GM19023 (cell line): ENCODE measurements around the gene MRPL45.
"Not testable (repeated sequence)": the region's sequence is repeated elsewhere in the genome, so short reads cannot be mapped to it uniquely, and the experiment has no call there.

Experiments used
- ATAC-seq: cut with Tn5 transposase; IDR thresholded peaks from one replicate; pipeline ENCODE4 v1.9.1; 2021; ENCODE audit warnings: mild to moderate bottlenecking, moderate library complexity; ENCODE audit not compliant: unreplicated experiment

The MRPL45 gene

DNA sequence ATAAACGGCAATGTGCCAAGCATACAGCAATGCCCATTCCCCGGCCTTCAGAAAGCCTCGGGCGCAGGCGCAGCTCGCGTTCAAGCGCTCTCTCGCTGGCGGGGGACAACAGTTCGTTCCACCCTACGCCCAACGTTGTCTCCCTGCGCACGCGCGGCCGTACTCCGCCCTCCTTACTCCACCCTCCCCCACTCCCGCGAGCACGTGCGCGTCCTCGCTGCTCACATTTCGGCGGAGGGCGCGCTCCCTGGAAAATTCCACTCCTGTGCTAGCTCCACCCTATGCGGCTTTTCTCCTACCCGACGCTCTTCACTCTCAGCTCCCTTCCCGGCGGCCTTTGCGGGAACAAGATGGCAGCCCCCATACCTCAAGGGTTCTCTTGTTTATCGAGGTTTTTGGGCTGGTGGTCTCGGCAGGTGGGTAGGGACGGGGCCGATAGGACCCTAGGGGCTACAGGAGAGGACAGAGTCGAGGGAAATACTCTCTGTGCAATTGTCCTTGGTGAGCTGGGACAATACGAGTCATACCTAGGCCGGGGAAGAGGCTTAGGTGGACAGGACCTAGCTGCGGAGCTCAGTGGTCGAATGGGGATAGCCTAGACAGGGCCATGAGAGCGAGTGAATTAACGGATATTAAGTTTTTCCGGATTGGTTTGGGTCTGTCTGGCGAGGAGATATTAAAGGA, at the start of gene MRPL45:
Gene MRPL45 (plus strand): TSS at position 335 of the 684 bp plus-strand sequence. CDS start 16 bp downstream, at position 351.
- ATAC-seq = peak; percentile 90

DNA sequence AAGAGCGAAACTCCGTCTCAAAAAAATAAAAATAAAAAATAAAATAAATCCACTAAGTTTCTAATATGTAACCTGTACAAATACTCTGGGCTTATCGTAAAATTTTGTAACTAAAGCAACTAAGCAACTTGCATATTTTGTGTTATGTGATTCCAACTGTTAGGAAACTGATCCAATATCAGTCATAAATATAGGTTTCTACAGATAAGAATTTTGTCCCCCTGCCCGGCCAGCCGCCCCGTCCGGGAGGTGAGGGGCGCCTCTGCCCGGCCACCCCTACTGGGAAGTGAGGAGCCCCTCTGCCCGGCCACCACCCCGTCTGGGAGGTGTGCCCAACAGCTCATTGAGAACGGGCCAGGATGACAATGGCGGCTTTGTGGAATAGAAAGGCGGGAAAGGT, 43.8 kb upstream of the MRPL45 start:
- ATAC-seq = not testable (repeated sequence)

DNA sequence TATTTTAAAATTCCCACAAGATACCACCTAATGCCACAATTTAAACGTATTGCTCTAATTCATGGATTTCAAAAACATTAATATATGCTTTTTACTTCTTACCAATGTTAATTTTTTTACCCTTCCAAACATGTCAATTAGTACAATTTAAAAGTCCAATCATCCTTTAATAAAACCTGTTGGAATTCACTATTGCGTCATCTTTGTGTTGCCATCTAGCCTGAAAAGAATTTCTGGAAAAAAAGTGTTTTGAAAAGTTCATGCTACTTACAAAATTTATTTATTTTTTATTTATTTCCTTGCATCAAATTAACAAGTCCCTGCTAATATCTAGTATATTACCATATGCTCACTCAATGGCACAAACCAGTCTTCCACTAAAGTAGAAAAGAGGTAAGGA, 42.6 kb upstream of the MRPL45 start:
- ATAC-seq = not testable (repeated sequence)

DNA sequence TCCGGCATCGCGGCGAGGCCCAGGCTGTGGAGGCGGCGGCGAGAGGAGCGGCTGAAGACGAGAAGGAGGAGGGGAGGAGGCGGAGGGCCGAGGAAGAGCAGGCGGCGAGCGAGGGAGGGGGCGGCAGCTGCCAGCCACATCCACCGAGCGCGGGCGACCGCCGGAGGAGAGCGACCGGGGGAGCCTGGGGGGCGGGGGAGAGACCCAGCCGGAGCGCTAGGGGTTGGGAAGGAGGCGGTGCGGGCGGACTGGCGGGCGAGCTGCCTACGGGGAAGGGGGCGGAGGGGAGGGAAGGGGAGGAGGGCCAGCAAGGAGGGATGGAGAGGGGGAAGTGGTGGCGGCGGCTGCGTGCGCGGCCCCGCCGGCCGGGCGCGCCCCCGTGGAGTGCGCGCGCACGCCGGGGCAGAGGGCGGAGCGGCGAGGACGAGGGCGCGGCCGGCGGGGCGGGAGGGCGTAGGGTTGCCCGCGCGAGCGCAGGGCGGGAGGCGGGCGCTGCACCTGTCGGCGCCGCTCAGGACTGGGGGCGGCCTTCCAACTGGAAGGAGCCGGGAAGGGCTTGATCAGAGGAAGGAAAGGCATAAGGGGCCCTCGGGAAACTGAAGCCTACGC, 39.9 kb upstream of the MRPL45 start:
- ATAC-seq = peak; percentile 69

DNA sequence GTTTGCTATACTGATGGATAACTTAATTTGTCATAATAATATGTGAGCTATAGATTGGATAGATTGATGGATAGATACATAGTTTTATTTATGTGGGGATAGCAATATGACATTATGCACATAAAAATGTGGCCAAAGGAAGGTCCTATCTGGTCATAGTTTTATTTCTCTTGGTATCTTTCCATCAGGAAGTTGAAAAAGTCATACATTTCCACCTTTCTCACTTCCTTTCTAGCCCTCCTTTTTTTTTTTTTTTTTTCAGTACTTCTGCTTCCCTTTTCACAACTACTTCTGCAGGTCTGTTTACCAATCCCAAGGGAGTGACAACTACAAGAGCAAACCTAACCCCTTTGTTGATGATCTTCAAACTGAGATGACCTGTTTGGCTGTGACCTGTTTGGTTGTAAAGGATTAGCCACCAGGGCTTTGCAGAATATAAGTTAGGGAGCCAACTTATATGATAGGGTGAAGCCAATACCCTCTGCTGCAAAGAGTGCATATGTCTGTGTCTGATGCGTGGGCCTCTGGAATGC, 30.9 kb upstream of the MRPL45 start:
- ATAC-seq = not testable (repeated sequence)

DNA sequence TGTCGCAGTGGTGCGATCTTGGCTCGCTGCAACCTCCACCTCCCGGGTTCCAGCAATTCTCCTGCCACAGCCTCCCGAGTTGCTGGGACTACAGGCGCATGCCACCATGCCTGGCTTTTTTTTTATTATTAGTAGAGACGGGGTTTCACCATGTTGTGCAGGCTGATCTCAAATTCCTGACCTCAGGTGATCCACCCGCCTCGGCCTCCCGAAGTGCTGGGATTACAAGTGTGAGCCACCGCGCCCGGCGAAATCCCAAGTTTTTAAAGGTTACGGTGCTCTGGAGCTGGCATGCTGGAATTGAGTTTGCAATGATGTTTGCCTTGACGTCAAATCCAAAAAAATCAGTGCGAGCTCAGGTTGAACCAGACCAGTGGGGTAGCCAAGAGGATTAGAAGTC, 30.4 kb upstream of the MRPL45 start:
- ATAC-seq = not testable (repeated sequence)

DNA sequence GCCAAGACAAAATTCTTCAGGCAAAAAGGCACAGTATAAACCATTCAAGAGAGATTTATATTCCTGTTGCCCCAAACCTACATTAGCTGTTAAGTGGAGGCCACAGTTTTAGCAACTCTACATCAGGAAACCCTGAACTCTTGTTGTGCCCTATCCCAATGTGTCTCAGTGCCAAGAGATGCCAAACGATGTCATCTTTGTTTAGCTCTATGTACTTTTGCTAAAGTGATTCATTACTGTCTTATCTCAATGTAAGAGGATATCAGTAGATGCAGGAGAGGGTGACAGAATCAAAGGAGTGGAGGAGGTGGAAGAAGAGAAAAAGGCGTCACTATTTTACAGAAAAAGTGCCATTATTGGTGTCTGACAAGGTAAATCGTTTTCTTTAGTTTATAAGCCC, 28.8 kb upstream of the MRPL45 start:
- ATAC-seq = not testable (repeated sequence)

DNA sequence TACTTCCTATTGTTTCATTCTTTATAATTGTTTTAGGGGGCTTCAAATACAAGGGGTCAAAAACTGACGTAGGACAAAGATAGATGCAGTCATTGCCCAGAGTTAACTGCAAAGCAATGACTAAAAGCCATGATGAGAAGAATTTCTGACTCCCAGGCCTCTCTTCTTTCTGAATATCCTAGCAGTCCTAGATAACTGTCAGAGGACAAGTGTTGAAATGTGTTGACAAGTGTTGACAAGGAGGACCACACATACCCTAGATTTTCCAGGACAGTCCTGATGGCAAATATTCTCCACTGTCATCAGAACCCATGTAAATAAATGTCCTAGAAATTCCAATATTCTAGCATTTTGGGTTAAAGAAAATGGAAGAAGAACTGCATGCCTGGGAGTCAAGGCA, 27.9 kb upstream of the MRPL45 start:
- not testable (repeated sequence) for ATAC-seq

DNA sequence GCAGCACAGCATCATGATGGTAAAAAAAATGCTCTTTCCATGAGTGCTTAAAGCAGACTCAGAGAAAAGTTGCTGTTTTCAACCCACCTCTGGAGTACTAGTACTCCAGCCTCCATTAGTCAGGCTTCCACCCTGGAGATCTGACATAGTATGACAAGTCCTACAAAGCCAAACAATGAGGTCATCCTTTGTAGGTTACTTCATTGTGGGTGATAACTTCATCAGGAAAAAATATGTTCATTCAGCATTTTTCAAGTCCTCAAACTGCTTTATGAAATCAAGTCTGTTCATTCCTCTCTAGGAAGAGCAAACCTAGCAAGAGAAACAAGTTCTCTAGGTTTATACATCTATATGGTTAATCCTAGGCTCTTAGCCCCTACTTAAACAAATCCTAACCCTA, 27.4 kb upstream of the MRPL45 start:
- ATAC-seq = not testable (repeated sequence)

DNA sequence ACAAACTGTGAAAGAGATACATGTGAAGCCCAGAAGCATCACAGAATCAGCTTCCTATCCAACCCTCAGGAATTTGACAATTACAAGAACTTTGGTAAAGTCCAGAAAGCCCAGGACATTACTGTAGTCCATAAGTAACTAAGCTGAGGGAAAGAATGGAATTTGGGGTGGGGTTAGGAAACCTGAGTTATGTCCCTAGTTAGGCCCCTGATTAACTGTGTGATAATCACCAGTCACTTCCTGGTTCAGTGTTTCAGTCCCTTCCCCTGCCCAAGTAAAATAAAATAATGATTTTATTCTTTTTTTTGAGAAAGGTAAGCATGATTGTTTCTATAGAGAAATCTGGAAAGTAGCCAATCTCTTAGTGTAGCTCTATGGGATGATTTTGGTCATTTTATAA, 11.0 kb upstream of the MRPL45 start:
- ATAC-seq = not testable (repeated sequence)

DNA sequence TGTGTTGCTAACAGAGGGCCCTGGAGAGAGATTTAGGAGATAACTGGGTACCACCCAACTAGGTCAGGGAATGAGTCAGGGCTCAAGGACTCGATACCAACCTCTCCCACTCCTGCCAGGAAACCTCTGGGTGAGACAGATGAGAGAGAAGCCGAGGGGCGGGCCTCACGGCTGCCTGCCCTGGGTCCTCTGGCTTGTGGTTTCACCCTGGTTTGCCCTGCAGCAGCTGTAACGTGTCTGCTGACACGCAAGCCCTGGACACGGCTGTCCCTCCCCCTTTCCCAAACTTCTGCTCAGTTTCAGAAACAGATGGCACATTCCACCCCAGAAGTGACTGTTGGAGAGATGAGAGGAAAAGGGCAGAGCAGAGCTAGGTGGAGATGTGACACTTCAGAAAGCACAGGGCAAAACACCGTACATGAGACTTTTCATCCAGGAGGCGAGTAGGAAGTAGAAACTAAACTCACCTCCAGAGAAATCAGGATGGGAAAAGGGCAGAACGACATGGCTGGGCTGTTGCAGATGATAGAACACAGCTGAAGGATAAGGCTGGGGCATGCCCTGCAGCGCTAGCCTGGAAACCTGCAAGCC, 10.4 kb upstream of the MRPL45 start:
- peak; percentile 77 for ATAC-seq

DNA sequence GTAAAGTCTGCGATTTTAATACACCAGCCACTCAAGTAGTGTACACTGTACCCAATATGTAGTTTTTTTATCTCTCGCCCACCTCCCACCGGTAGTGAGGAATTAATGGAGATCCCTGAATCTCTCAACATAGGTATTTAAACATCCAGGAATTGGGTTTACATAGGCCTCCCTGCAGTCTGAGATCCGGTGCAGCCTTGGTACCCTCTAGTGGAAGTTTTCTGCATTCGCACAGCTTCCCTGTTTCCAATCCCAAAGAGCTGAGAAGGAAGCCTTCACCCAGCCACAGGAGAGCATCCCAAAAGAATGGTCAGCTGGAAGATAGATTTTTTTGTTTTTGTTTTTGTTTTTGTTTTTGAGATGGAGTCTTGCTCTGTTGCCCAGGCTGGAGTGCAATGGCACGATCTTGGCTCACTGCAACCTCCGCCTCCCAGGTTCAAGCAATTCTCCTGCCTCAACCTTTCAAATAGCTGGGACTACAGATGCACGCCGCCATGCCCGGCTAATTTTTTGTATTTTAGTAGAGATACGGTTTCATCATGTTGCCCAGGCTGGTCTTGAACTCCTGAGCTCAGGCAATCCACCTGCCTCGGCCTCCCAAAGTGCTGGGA, 8.6 kb upstream of the MRPL45 start:
- not testable (repeated sequence) for ATAC-seq

DNA sequence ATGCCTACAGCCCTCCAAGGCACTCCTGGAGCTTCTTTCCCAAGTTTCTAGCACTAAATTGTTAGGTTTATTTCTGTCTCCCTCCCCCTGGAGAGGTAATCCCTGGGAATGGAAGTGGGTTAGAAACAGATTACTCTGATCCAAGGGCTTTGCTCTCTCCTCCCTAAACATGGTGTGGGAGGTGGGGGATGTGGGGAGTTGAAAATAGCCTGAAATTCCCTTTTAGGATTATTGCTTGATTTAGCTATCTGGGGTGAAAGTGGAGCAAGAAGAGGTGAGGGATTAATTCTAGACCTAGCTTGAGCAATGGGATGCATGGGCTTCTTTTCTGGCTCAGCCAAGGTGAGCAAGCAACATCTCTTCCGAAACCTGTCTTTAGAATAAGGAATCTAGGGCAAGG, 7.2 kb upstream of the MRPL45 start:
- not testable (repeated sequence) for ATAC-seq

DNA sequence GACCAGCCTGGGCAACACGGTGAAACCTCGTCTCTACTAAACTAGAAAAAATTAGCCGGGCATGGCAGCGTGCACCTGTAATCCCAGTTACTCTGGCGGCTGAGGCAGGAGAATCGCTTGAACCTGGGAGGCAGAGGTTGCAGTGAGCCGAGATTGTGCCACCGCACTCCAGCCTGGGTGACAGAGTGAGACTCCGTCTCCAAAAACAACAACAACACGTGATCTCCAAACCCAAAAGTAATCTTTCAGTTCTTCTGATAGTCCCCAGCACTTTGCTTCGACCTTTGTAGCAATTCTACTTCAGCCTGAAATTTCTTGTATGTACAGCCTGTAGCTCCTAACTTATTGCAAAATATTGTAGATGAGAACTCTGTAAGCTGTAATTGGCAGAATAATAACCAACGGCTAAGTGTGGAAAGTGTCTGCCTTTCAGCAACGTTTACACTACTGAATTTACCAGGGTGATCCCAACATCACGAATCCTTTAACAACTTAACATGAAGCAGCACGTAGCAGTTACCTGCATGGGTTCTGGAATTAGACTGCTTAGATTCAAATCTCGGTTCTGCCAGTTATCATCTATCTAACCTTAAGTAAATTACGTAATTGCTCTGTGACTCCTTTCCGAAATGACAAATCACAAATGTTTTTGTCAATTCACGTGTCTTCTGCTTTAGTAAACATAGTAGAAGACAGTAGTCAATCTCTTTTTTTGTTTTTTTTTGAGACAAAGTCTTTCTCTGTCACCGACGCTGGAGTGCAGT, 1.2 kb upstream of the MRPL45 start:
- ATAC-seq = not testable (repeated sequence)

DNA sequence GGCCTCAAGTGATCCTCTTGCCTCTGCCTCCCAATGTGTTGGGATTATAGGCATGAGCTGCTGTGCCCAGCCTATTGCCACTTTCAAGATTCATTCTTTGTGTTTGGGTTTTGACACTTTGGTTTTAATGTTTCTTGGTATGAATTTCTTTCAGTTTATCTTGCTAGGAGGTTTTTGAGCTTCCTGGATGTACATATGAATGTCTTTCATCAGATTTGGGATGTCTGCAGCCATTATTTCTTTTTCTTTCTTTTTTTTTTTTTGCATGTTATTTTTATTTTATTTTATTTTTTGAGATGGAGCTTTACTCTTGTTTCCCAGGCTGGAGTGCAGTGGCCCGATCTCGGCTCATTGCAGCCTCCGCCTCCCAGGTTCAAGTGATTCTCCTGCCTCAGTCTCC, 18.5 kb downstream of the MRPL45 start:
- no peak for ATAC-seq

DNA sequence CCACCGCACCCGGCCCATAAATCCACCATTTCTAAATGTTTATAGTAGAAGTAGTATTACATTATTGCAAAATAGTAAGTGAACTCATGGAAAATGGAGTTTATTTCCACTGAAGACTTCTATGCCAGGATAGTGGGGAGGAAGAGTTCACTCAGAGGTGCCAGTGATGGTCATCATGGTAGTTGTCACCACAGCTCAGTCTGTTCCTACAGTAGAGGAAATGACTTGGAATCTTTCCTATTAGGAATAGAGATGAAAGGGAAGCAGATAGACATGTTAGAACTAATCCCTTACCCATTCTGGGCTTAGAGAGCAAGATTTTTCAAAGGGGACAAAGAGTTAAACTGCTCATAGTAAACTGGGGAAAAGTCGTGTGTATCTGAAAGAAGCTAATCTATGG, 20.1 kb downstream of the MRPL45 start:
- ATAC-seq = no peak

DNA sequence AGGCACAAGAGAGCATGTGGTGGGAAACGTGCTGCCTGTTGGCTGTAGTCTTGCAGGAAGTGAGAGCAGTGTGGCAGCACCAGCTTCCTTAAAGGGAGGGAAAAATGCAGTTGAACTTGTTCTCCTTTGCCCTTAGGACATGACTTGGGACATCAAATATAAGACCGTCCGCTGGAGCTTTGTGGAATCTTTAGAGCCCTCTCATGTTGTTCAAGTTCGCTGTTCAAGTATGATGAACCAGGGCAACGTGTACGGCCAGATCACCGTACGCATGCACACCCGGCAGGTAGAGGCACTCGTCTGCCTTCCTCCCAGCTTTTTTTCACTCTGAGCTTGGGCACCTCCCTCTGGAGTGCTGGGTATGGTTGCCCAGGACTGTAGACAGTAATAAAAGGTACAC, 23.5 kb downstream of the MRPL45 start:
- no peak for ATAC-seq

DNA sequence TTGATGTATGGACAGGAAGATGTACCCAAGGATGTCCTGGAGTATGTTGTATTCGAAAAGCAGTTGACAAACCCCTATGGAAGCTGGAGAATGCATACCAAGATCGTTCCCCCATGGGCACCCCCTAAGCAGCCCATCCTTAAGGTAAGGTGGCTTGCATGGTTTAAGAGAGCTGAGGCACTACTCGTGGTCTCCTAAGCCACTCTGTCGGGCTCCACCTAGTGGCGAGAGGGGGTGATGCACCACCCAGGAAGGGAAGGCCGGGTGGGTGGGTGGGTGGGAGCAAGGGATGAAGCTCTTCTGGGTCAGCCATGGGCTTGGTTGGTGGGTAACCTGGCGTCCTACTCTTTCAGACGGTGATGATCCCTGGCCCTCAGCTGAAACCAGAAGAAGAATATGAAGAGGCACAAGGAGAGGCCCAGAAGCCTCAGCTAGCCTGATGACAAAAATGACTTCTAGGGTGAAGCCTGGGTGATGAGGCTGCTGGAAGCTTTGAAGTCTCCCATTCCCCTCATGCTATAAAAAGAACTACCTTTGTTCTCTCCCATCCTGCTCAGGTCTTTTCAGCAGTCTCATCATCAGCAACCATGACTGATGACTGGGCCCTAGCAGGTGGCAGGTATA, 25.3 kb downstream of the MRPL45 start:
- no peak for ATAC-seq

DNA sequence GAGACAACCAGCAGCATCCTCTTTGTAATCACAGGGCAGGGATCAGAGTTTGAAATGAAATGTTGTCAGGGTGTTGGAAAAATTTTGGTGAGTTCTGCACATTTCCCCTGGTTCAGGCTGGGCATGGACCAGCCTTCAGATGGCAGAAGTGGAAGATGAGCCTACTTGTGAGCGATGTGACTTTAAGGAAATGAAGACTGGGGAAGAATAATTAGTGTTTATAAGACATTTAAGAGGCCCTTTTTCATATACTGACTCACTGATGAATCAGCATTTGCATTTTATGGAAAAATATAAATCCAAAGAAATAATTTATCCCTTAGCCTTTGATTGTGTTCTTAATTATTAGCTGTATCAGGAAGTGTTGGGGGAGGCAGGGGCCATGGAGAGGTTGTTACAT, 25.9 kb downstream of the MRPL45 start:
- ATAC-seq = no peak

DNA sequence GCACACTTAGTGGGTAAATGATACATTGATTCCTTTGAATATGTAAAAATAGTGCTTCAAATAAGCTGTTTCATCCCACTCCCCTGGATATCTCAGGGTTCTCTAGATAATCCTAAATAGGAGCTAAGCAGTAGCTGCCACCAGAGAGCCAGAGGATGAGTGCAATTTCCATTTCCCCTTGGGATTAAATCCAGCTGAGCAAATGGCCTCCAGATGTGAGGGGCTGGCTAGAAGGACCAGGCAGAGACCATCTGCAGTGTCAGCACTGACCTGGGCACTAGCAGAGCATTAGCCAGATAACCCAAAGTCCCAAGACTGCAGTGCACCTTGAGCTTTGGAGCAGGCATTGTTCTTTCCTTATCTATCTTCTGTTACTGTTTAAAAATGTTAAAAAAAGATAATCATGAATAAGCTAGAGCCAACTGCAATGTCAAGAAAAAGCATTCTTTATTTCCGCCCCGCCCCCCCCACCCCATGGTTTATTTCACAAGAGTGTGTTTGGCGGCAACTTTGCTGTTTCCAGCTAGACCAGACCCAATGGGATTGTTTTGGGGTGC, 27.3 kb downstream of the MRPL45 start:
- no peak for ATAC-seq
